ENCODE results near the gene IZUMO4.
"Not testable (repeated sequence)": the region's sequence is repeated elsewhere in the genome, so short reads cannot be mapped to it uniquely, and the experiment has no call there.

Gene IZUMO4

GRCh38 chr19:2129022-2129421 is 32.3 kb downstream of the IZUMO4 start:
- DNase-seq = no peak

GRCh38 chr19:2129486-2129885 is 32.8 kb downstream of the IZUMO4 start:
- DNase-seq = no peak

GRCh38 chr19:2129892-2130770 is 33.4 kb downstream of the IZUMO4 start:
- no peak for DNase-seq

GRCh38 chr19:2131012-2131975 is 34.6 kb downstream of the IZUMO4 start:
- DNase-seq = not testable (repeated sequence)

- no peak for DNase-seq
These were observed 35.5 kb downstream of the IZUMO4 start for GRCh38 chr19:2132191-2132590.

- no peak for DNase-seq
These were observed 36.2 kb downstream of the IZUMO4 start for GRCh38 chr19:2132731-2133490.

- DNase-seq = no peak
These were observed 39.0 kb downstream of the IZUMO4 start for GRCh38 chr19:2135474-2136402.

- no peak for DNase-seq
These were observed 40.1 kb downstream of the IZUMO4 start for GRCh38 chr19:2136796-2137195.

- no peak for DNase-seq
These were observed 41.5 kb downstream of the IZUMO4 start for GRCh38 chr19:2138061-2138728.

- no peak for DNase-seq
These were observed 42.8 kb downstream of the IZUMO4 start for GRCh38 chr19:2139385-2140137.

GRCh38 chr19:2140138-2140569 is 43.4 kb downstream of the IZUMO4 start:
- DNase-seq = no peak

- DNase-seq = no peak
These were observed 45.6 kb downstream of the IZUMO4 start for GRCh38 chr19:2142173-2142829.

- no peak for DNase-seq
These were observed 47.5 kb downstream of the IZUMO4 start for GRCh38 chr19:2144190-2144589.

GRCh38 chr19:2145831-2146241 is 49.1 kb downstream of the IZUMO4 start:
- peak; percentile 12 for DNase-seq

- peak; percentile 69 for DNase-seq
These were observed 51.9 kb downstream of the IZUMO4 start for GRCh38 chr19:2148482-2149135.

Data from activated CD4-positive, alpha-beta T cell treated with anti-CD3 and anti-CD28 coated beads for 48 hours (primary cell).